GM19395 (cell line): Measurements from ENCODE around the gene DTD1.

Experiments used
- ATAC-seq: cut with Tn5 transposase; IDR thresholded peaks from one replicate; pipeline ENCODE4 v1.9.1; 2021; ENCODE audit warnings: mild to moderate bottlenecking, moderate library complexity; ENCODE audit not compliant: unreplicated experiment

Gene DTD1

GRCh38 chr20:18698735-18699380 is 111.0 kb downstream of the DTD1 start:
- ATAC-seq, result no peak

DNA sequence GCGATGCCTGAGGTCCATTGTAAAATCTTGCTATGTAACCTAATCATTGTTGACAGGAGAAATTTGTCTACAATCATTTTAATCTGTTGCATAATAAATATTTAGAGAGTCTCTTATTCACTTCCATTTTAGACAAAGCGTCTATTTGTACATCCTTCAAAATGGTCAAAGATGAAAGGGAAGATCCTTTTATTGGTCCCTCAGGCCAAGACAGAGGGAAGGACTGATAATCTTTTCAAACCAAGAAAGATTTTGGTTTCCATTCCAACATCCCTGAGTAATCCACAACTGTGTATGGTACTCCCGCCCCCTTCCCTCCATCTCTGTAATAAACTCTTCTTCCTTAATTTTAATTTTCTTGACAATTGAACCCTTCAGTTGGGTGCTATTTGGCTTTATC is 114.1 kb downstream of the DTD1 start:
- no peak for ATAC-seq

- ATAC-seq, result no peak
These were observed 114.9 kb downstream of the DTD1 start for GRCh38 chr20:18702736-18703135.

DNA sequence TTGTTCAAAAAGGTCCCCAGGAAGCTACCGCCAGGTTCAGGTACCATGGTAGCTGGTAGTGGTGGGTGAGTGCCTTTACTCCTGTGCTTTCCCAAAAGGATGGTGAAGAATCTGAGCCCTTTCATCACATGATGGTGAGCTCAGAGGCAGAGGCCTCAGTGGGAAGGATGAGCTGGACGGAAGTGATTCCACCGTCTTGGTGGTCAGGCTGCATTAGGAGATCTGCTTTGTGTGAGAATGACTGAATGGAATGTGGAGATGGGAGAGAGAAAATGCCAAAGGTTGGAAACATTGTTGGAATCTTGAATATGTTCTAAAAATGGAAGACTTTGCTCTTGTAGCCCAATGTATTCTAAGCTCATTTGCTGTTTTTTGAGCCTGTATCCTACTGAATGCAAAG is 117.6 kb downstream of the DTD1 start:
- no peak for ATAC-seq

DNA sequence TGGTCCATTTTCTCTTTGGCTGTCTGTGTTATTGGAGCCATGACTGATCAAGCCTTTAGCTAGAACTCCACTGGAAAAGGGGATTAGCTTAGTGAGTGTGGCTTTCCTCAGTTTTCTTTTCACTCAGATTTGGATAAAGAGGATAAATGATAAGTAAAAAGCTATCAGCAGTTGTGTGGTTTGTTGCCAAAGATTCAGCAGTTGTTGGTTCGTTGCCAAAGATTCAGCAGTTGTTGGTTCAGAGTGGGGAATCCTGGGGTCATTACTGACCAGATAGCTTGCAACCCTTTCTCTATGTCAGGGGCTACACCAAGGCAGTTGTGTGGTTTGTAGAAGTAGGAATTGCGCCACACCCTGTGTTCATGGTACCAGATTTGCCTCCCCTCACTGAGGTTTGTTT is 118.1 kb downstream of the DTD1 start:
- no peak for ATAC-seq

GRCh38 chr20:18712131-18712530 is 124.3 kb downstream of the DTD1 start:
- ATAC-seq, result no peak

DNA sequence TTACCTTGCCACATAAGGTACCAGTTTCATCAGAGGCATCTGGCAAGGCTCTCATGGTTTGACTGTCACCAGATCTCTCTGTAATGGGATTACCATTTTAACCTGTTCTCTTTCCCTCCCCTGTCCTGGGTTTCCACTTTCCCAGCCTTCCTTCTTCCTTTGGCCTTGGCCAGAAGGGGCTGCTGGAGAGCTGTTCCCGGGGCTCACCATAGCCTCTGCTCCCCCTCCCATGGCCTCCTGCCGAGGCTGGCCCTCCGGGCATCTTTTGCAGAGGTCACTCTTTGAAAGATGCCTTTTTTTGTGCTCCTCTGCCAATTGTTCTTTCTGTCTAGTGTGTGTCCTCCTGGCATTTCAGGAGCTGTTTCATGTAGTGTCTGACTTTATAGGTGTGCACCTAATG is 125.0 kb downstream of the DTD1 start:
- ATAC-seq, result no peak

DNA sequence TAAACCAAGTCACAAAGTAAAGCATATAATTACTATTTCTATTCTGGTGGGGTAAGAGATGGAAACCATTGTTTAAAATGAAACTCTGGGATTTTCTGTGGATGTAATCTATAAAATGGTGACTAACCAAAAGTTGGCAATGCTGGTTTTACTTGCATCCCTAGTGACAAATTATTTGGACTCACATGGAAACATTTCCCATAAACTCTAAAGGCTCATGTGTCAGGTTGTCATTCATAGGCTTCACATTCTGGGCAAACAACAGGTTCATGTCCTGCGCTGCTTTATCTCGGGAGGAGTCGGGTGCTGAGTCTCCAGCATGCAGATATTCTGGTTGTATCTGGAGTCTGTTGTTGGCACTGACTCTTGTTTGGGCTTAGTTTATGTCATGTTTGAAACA is 127.7 kb downstream of the DTD1 start:
- no peak for ATAC-seq

GRCh38 chr20:18717062-18717461 is 129.2 kb downstream of the DTD1 start:
- no peak for ATAC-seq

DNA sequence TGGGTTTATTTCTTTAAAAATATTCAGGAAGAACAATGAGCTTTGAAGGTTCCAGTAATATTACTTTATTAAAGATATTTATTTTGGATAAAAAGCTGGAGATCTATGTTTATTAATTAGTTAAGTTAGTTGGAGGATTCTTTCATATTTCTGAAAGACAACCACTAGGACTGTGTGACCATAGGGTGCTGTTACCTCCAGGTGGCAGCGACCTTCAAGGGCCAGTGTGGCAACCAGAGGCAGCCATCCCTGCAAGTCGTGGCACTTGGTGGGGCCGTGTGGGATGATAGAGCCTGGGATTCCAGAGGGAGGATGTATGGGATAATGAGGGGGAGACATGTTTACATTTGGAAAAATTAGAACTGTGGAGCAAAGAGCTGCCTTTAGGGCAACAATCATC is 130.3 kb downstream of the DTD1 start:
- no peak for ATAC-seq

GRCh38 chr20:18719426-18719825 is 131.6 kb downstream of the DTD1 start:
- ATAC-seq, result no peak

DNA sequence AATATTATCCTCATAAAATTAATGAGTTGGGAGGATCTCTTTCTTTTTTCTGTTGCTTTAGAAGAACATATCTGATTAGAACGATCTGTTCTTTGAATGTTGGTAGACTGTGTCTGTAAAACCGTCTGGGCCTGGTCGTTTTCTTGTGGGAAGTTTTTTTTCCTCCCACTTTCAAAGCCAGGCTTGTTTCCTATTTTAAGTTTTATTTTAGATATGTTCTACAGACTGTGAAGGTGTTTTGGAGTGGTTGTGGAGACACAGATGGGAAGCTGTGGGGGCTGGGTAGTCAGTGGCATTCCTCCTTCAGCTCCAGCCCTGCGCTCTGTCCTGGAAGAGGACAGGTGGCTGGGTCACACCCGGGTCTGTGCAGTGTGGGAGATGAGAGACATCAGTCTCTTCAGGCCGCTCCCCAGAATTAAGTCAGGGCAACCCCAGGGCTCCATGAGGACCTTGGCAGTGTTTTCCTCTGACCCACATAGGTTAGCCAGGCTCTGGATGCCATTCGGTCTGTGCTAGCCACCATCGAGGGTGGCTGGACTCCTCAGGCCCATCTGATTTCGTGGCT is 133.8 kb downstream of the DTD1 start:
- no peak for ATAC-seq

DNA sequence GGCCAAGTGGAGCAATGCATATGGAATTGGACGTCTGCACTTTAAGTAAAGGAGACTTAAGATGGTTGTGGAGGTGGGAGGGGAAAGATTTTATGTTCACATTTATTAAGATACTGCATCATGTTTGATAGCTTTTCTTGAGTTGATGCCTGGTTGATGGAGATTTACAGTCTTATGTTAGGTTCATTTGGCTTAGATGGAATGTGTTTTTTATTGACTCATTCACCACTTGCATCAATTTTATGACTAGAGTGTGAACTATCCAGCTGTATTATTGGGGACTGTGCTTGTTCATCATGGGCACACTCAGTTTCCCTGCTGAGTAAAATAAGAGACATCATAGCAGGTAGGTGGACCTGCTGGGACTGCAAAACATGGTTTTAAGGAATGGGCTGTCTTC is 134.5 kb downstream of the DTD1 start:
- ATAC-seq, result no peak

- no peak for ATAC-seq
These were observed 136.2 kb downstream of the DTD1 start for GRCh38 chr20:18724077-18724476.

GRCh38 chr20:18724788-18725464 is 137.1 kb downstream of the DTD1 start:
- no peak for ATAC-seq

DNA sequence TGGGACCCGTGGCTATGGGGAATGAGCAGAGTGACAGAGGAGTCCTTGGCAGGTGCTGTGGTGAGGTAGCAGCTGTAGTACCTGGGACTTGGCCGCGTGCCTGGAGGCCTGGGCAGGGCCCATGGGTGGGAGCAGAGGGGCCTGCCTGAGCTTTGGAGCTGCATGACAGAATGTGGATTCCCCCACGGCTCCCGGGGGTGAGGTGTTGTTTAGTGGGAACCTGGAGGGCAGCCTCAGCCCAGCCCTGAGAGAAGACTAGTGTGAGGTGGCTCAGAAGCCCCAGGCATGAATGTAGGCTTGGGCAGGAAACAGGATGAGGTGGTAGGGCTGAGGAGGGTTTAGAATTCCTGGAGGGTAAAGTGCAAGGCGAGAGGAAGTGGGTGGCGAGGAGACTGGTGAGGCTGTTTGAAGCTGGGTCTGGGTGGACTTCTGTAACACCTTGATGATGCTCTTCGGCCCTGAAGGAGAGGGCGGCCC is 139.2 kb downstream of the DTD1 start:
- ATAC-seq, result no peak

DNA sequence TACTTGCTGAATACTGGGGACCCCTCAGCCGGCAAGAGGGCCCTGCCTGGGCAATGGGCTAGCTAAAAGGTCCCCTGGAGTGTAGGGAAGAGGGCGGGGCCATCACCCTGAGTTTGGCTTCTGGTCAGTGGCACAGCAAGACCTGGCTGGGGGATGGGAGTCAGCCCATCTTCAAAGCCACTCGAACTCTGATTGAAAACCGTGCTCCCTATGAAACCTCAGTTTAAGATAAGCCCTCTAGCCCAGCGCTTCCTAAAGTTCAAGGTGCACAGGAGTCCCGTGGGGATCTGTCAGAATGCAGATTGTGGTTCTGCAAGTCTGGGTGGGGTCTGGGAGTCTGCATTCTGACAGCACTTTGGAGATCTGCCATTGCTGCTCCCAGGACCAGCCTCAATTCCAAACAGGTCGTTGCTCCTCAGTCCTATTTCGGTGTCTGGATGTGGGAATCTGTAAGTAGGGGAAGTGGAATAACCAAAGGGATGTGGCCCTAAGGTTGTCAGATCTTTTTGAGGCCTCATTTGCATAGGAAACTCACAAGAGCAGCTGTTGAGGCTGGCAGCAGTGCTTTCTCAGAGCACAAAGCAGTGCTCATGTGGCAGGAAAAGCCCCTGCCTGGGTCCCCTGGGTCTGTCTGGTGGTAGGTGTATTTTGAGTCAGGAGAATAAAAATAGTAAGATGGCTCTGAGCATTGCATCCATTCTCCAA is 140.5 kb downstream of the DTD1 start:
- ATAC-seq, result peak; percentile 87

GRCh38 chr20:18728870-18729224 is 141.0 kb downstream of the DTD1 start:
- peak; percentile 46 for ATAC-seq

DNA sequence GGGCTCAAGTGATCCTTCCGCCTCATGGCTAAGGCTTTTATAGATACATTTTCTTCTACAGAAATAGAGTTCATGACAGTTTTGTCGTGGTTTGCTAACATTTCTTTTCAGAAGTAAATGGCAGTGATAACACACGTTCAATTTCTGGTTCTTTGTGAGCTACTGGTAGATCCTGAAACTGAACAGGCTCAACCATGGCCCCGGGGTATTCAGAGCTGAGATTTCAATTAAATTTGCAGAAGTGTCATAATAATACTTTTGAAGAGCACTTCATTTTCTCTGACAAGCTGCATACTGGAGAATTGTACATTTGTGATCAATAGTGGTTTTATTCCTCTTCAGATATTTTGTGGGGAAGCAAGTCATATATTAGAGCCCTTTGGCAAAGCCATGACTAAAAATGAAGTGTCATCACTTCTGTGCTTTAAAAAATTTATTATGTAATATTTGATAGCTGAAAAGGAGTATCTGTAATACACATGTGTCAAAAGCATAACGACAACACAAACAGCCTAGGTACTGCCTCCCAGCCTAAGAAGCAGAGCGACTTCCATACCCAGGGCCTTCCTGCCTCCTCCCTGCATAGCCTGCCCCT is 141.5 kb downstream of the DTD1 start:
- no peak for ATAC-seq

DNA sequence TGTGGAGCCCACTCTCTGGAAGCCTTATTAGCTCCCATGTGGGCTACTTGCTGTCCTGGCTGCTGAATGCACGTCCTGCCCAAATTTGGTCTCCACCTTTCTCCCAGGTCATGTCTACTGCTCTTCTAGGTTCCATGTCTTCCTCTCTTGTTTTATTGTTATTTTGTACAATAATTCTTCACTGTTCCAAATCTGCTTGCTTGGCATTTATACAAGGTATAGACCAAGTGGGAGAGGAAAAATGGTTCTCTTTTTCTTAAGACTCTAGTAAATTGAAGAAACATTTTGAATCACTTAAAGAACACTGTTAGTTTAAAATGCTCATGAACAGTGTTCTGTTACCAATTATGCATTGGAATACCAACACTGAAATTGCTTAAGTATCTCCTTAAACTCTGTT is 144.1 kb downstream of the DTD1 start:
- no peak for ATAC-seq

GRCh38 chr20:18734525-18735189 is 146.8 kb downstream of the DTD1 start:
- ATAC-seq, result no peak
